PFSK-1 (cell line): ENCODE measurements around the gene KLHL17.

Experiments used
- FOXP2 ChIP-seq: optimal IDR thresholded peaks from 2 replicates; pipeline ENCODE3; 2011; ENCODE audit warnings: borderline replicate concordance, control low read depth, inconsistent platforms; ENCODE audit not compliant: insufficient read depth; ENCODE audit errors: extremely low read length, extremely low read depth
- POLR2AphosphoS5 ChIP-seq: IDR thresholded peaks from 2 replicates; pipeline ENCODE4 v1.6.1; 2012; ENCODE audit warnings: low read depth, mild to moderate bottlenecking, control low read depth, low read length, moderate library complexity
- REST ChIP-seq, 2 experiments: IDR thresholded peaks; 2 replicates each; pipeline versions ENCODE4 v1.6.1 to v1.8.0; 2011 to 2012; ENCODE audit warnings: low read depth in 2 of 2, low read length in 2 of 2, control low read depth in 1 of 2, inconsistent platforms in 1 of 2, mild to moderate bottlenecking in 1 of 2, moderate library complexity in 1 of 2; ENCODE audit not compliant: insufficient read depth in 1 of 2
- SIN3A ChIP-seq: IDR thresholded peaks from 2 replicates; pipeline ENCODE4 v1.6.1; 2012; ENCODE audit warnings: mild to moderate bottlenecking, low read length, moderate library complexity, borderline replicate concordance; ENCODE audit not compliant: insufficient read depth
- TAF1 ChIP-seq: IDR thresholded peaks from 2 replicates; pipeline ENCODE4 v1.6.1; 2012; ENCODE audit warnings: low read length, control low read depth, borderline replicate concordance; ENCODE audit not compliant: insufficient read depth

The KLHL17 gene

GRCh38 chr1:917076-917459 is 43.3 kb upstream of the KLHL17 start:
- 0 out of 2 replicates have a peak, but pooled peaks have one; percentile 10 for TF ChIP-seq POLR2AphosphoS5
- no peak for TF ChIP-seq FOXP2

GRCh38 chr1:917466-918091 is 42.8 kb upstream of the KLHL17 start:
- TF ChIP-seq FOXP2 (no peak), REST (IDR thresholded peaks at IDR 0.05; ENCODE audit: insufficient read depth in 1 of 2, low read depth in 2 of 2, low read length in 2 of 2) (no peak), POLR2AphosphoS5 (no peak), SIN3A (no peak), TAF1 (no peak)

- no peak for TF ChIP-seq POLR2AphosphoS5
- no peak for TF ChIP-seq TAF1
- no peak for TF ChIP-seq SIN3A
- TF ChIP-seq FOXP2, result no peak
- no peak for TF ChIP-seq REST (IDR thresholded peaks at IDR 0.05; ENCODE audit: insufficient read depth in 1 of 2, low read depth in 2 of 2, low read length in 2 of 2)
Observed at GRCh38 chr1:918353-918752, 42.0 kb upstream of the KLHL17 start.

- TF ChIP-seq TAF1 (no peak), POLR2AphosphoS5 (no peak)
Observed at GRCh38 chr1:918843-919242, 41.5 kb upstream of the KLHL17 start.

- TF ChIP-seq REST (IDR thresholded peaks at IDR 0.05; ENCODE audit: insufficient read depth in 1 of 2, low read depth in 2 of 2, low read length in 2 of 2) (no peak), POLR2AphosphoS5 (no peak), FOXP2 (no peak), SIN3A (no peak), TAF1 (no peak)
Observed at GRCh38 chr1:919271-919872, 41.0 kb upstream of the KLHL17 start.

- TF ChIP-seq FOXP2 (no peak), REST (IDR thresholded peaks at IDR 0.05; ENCODE audit: insufficient read depth in 1 of 2, low read depth in 2 of 2, low read length in 2 of 2) (no peak), TAF1 (no peak), SIN3A (no peak)
Observed at GRCh38 chr1:920010-920409, 40.4 kb upstream of the KLHL17 start.
